H9 (cell line): ENCODE data around the gene MED23. TPM values are rescaled to one million over a fixed set of nuclear protein-coding genes. Genes with fewer than 3 reads are reported as not detected.

ENCODE experiments used
- DNase-seq: peaks from one replicate; pipeline ENCODE4 v3.0.0-alpha.2; 2017
- H2AFZ ChIP-seq: one replicate; pipeline ENCODE4 v1.6.1; 2013; ENCODE audit warnings: mild to moderate bottlenecking, low read length, control low read depth, moderate library complexity
- H2AK5ac ChIP-seq: 2 replicates; pipeline ENCODE4 v1.6.1; 2013; ENCODE audit warnings: low read length, control low read depth, mixed read lengths; ENCODE audit not compliant: insufficient read length
- H2BK120ac ChIP-seq: one replicate; pipeline ENCODE4 v1.6.1; 2013; ENCODE audit warnings: low read depth, mild to moderate bottlenecking, low read length, control low read depth, inconsistent platforms; ENCODE audit not compliant: poor library complexity, severe bottlenecking
- H2BK12ac ChIP-seq: 2 replicates; pipeline ENCODE4 v1.6.1; 2013; ENCODE audit warnings: low read length, control low read depth, mixed read lengths, low read depth; ENCODE audit not compliant: insufficient read length
- H2BK15ac ChIP-seq: 2 replicates; pipeline ENCODE4 v1.6.1; 2013; ENCODE audit warnings: low read depth, low read length, control low read depth
- H2BK20ac ChIP-seq: one replicate; pipeline ENCODE4 v1.6.1; 2013; ENCODE audit warnings: low read depth, mild to moderate bottlenecking, low read length, control low read depth, inconsistent platforms; ENCODE audit not compliant: poor library complexity, severe bottlenecking
- H2BK5ac ChIP-seq: 2 replicates; pipeline ENCODE4 v1.6.1; 2013; ENCODE audit warnings: low read length, control low read depth, mixed read lengths; ENCODE audit not compliant: insufficient read length
- H3K14ac ChIP-seq: 2 replicates; pipeline ENCODE4 v1.6.1; 2013; ENCODE audit warnings: low read length, control low read depth; ENCODE audit not compliant: insufficient read depth
- H3K18ac ChIP-seq: 2 replicates; pipeline ENCODE4 v1.6.1; 2013; ENCODE audit warnings: low read depth, mild to moderate bottlenecking, mixed read lengths, low read length, control low read depth; ENCODE audit not compliant: insufficient read length
- H3K23ac ChIP-seq: 2 replicates; pipeline ENCODE4 v1.6.1; 2013; ENCODE audit warnings: low read length, control low read depth, mixed read lengths, low read depth; ENCODE audit not compliant: insufficient read length
- H3K23me2 ChIP-seq: 2 replicates; pipeline ENCODE4 v1.6.1; 2013; ENCODE audit warnings: low read depth, mild to moderate bottlenecking, mixed read lengths, low read length, control low read depth; ENCODE audit not compliant: insufficient read length, poor library complexity, severe bottlenecking
- H3K27ac ChIP-seq: 2 replicates; pipeline ENCODE4 v1.5.1; 2013; ENCODE audit warnings: low read length, control low read depth, mixed read lengths, low read depth; ENCODE audit not compliant: insufficient read length
- H3K27me3 ChIP-seq: 2 replicates; pipeline ENCODE4 v1.6.1; 2013; ENCODE audit warnings: low read length, control low read depth, inconsistent platforms; ENCODE audit not compliant: insufficient read depth
- H3K4ac ChIP-seq: 2 replicates; pipeline ENCODE4 v1.6.1; 2013; ENCODE audit warnings: low read depth, mild to moderate bottlenecking, control low read depth, inconsistent platforms, low read length, moderate library complexity
- H3K4me1 ChIP-seq: 2 replicates; pipeline ENCODE4 v1.6.1; 2013; ENCODE audit warnings: low read length, control low read depth, inconsistent platforms; ENCODE audit not compliant: insufficient read depth
- H3K4me2 ChIP-seq: 2 replicates; pipeline ENCODE4 v1.6.1; 2013; ENCODE audit warnings: low read length, control low read depth, mixed read lengths; ENCODE audit not compliant: insufficient read length, insufficient read depth
- H3K56ac ChIP-seq: 2 replicates; pipeline ENCODE4 v1.6.1; 2013; ENCODE audit warnings: low read depth, mild to moderate bottlenecking, mixed read lengths, low read length, control low read depth; ENCODE audit not compliant: insufficient read length
- H3K79me1 ChIP-seq: 2 replicates; pipeline ENCODE4 v1.6.1; 2013; ENCODE audit warnings: low read depth, mild to moderate bottlenecking, moderate library complexity, low read length, control low read depth, inconsistent platforms; ENCODE audit not compliant: insufficient read depth, poor library complexity, severe bottlenecking
- H3K79me2 ChIP-seq: 2 replicates; pipeline ENCODE4 v1.6.1; 2013; ENCODE audit warnings: low read length, control low read depth, inconsistent platforms; ENCODE audit not compliant: insufficient read depth
- H3K9ac ChIP-seq: 2 replicates; pipeline ENCODE4 v1.6.1; 2013; ENCODE audit warnings: low read length, control low read depth, mixed read lengths; ENCODE audit not compliant: insufficient read length; ENCODE audit errors: extremely low read depth
- H3K9me3 ChIP-seq: one replicate; pipeline ENCODE4 v1.6.1; 2013; ENCODE audit warnings: low read depth, low read length, inconsistent platforms; ENCODE audit not compliant: control insufficient read depth
- H3T11ph ChIP-seq: one replicate; pipeline ENCODE4 v1.6.1; 2013; ENCODE audit warnings: mild to moderate bottlenecking, low read length, control low read depth, inconsistent platforms
- H4K20me1 ChIP-seq: one replicate; pipeline ENCODE4 v1.6.1; 2013; ENCODE audit not compliant: control insufficient read depth, insufficient read length, insufficient read depth
- H4K5ac ChIP-seq: 2 replicates; pipeline ENCODE4 v1.6.1; 2013; ENCODE audit warnings: low read depth, mild to moderate bottlenecking, mixed read lengths, low read length, control low read depth; ENCODE audit not compliant: insufficient read length
- H4K8ac ChIP-seq: replicated peaks from 2 replicates; pipeline ENCODE4 v1.6.1; 2013; ENCODE audit warnings: low read length, control low read depth, mixed read lengths, low read depth; ENCODE audit not compliant: insufficient read length
- H4K91ac ChIP-seq: 2 replicates; pipeline ENCODE4 v1.6.1; 2013; ENCODE audit warnings: low read depth, mild to moderate bottlenecking, moderate library complexity, mixed read lengths, low read length, control low read depth; ENCODE audit not compliant: insufficient read length
- H3K27ac Mint-ChIP-seq, 3 experiments: 2 replicates in 2 of 3; 3 replicates in 1 of 3; pipeline ENCODE4 v1.8.0; 2020 to 2021; ENCODE audit warnings: mixed read lengths in 3 of 3, mild to moderate bottlenecking in 1 of 3, moderate library complexity in 1 of 3
- H3K27me3 Mint-ChIP-seq: 2 replicates; pipeline ENCODE4 v1.8.0; 2021; ENCODE audit warnings: low read depth, mild to moderate bottlenecking, moderate library complexity, mixed read lengths
- H3K36me3 Mint-ChIP-seq, 3 experiments: 2 replicates in 2 of 3; 3 replicates in 1 of 3; pipeline ENCODE4 v1.8.0; 2020 to 2021; ENCODE audit warnings: low read depth in 3 of 3, mixed read lengths in 3 of 3; ENCODE audit not compliant: insufficient read depth in 1 of 3
- H3K4me1 Mint-ChIP-seq, 2 experiments: 2 replicates each; pipeline ENCODE4 v1.8.0; 2020; ENCODE audit warnings: mixed read lengths in 2 of 2
- H3K4me3 Mint-ChIP-seq, 2 experiments: 2 replicates in 1 of 2; 3 replicates in 1 of 2; pipeline ENCODE4 v1.8.0; 2020 to 2021; ENCODE audit warnings: mild to moderate bottlenecking in 2 of 2, mixed read lengths in 2 of 2, moderate library complexity in 1 of 2
- H3K9me3 Mint-ChIP-seq, 2 experiments: 2 replicates in 1 of 2; 3 replicates in 1 of 2; pipeline ENCODE4 v1.8.0; 2020; ENCODE audit warnings: mild to moderate bottlenecking in 2 of 2, mixed read lengths in 2 of 2, moderate library complexity in 1 of 2
- CTCF ChIP-seq: fragments of 200-600 bp; sonication (generic); conservative IDR thresholded peaks from 3 replicates; pipeline ENCODE4 v1.8.0; 2021; ENCODE audit warnings: antibody characterized with exemption, mild to moderate bottlenecking
- total RNA-seq: library from RNA; stranded (reverse); gene quantifications from 2 replicates; pipeline ENCODE4 v1.2.1, GENCODE V29; 2021

Gene MED23
- total RNA-seq, 1 experiment from 2014 or later, result 16.2 TPM

GRCh38 chr6:131651782-131652181 is 23.7 kb upstream of the MED23 start:
- Histone ChIP-seq H2BK12ac (no peak overlapping the region), H4K5ac (no peak overlapping the region), H2BK5ac (no peak overlapping the region), H4K20me1 (no peaks in the 10 kb centered on the region), H3T11ph (no peak overlapping the region), H2BK20ac (no peak overlapping the region), H3K79me2 (no peaks in the 10 kb centered on the region), H2BK15ac (no peak overlapping the region), H3K4me2 (no peak overlapping the region), H3K27ac (no peak overlapping the region), H3K4ac (no peak overlapping the region), H3K9ac (no peak overlapping the region), H3K18ac (no peak overlapping the region), H4K91ac (no peak overlapping the region), H3K79me1 (no peaks in the 10 kb centered on the region), H3K9me3 (no peaks in the 10 kb centered on the region), H3K23me2 (no peaks in the 10 kb centered on the region), H4K8ac (no peak overlapping the region), H2AFZ (no peak overlapping the region), H3K56ac (no peak overlapping the region), H2AK5ac (no peak overlapping the region), H3K27me3 (no peaks in the 10 kb centered on the region), H3K4me1 (no peaks in the 10 kb centered on the region), H3K23ac (no peak overlapping the region), H3K14ac (no peak overlapping the region), H2BK120ac (no peak overlapping the region)
- DNase-seq, result no peak
- no peaks in the 10 kb centered on the region for H3K9me3 Mint-ChIP-seq
- peaks cover 6% of the 10 kb centered on the region for H3K27me3 Mint-ChIP-seq
- no peak for TF ChIP-seq CTCF
- H3K36me3 Mint-ChIP-seq, result no peaks in the 10 kb centered on the region
- no peak overlapping the region for H3K27ac Mint-ChIP-seq
- no peaks in the 10 kb centered on the region for H3K4me1 Mint-ChIP-seq
- H3K4me3 Mint-ChIP-seq, result no peak overlapping the region
